ENCODE results near the gene ZCCHC3. TPM values are rescaled to one million over a fixed set of nuclear protein-coding genes. Genes with fewer than 3 reads are reported as not detected.

Gene ZCCHC3
- total RNA-seq, 2 experiments from 2014 or later, result 19.3 to 19.5 TPM

- no peak for TF ChIP-seq CTCF (IDR thresholded peaks at IDR 0.05)
- H3K27me3 Mint-ChIP-seq, result no peaks in the 10 kb centered on the region
- ChIA-PET CTCF (no interaction called here), POLR2A (no interaction called here)
- Histone ChIP-seq H3K9me3 (ENCODE audit: control insufficient read depth in 1 of 2, insufficient read depth in 1 of 2, low read length in 2 of 2) (no peaks in the 10 kb centered on the region), H3K36me3 (ENCODE audit: insufficient read depth, low read length) (peaks cover 7% of the 10 kb centered on the region), H3K4me3 (ENCODE audit: low read length) (no peak overlapping the region), H3K27ac (ENCODE audit: low read depth in 1 of 2, low read length in 2 of 2) (no peak overlapping the region), H3K4me1 (ENCODE audit: insufficient read depth, low read length) (no peaks in the 10 kb centered on the region), H3K27me3 (ENCODE audit: control insufficient read depth in 1 of 2, insufficient read depth in 2 of 2, low read length in 2 of 2) (no peaks in the 10 kb centered on the region)
- DNase-seq (no peak), ATAC-seq (ENCODE audit: poor library complexity) (no peak)
- peaks cover 6% of the 10 kb centered on the region for H3K36me3 Mint-ChIP-seq (ENCODE audit: low read depth)
- intact Hi-C loops (cut with DNase I, micrococcal nuclease), result no loop called here
- H3K4me1 Mint-ChIP-seq (ENCODE audit: low read depth), result no peaks in the 10 kb centered on the region
- H3K9me3 Mint-ChIP-seq, result no peaks in the 10 kb centered on the region
- H3K4me3 Mint-ChIP-seq, result no peak overlapping the region
- H3K27ac Mint-ChIP-seq, result no peak overlapping the region
Measured at GRCh38 chr20:276620-277495, 20.5 kb upstream of the ZCCHC3 start.

- intact Hi-C loops (cut with DNase I, micrococcal nuclease), result no loop called here
- ChIA-PET CTCF (no interaction called here), POLR2A (no interaction called here)
- no peaks in the 10 kb centered on the region for H3K9me3 ChIP-seq (ENCODE audit: control insufficient read depth in 1 of 2, insufficient read depth in 1 of 2, low read length in 2 of 2)
- peaks cover 7% of the 10 kb centered on the region for H3K36me3 ChIP-seq (ENCODE audit: insufficient read depth, low read length)
- H3K27me3 Mint-ChIP-seq, result no peaks in the 10 kb centered on the region
- DNase-seq (no peak), ATAC-seq (ENCODE audit: poor library complexity) (no peak)
- H3K4me1 Mint-ChIP-seq (ENCODE audit: low read depth), result no peaks in the 10 kb centered on the region
- no peak overlapping the region for H3K27ac Mint-ChIP-seq
- H3K27ac ChIP-seq (ENCODE audit: low read depth in 1 of 2, low read length in 2 of 2), result no peak overlapping the region
- H3K9me3 Mint-ChIP-seq, result no peaks in the 10 kb centered on the region
- H3K27me3 ChIP-seq (ENCODE audit: control insufficient read depth in 1 of 2, insufficient read depth in 2 of 2, low read length in 2 of 2), result no peaks in the 10 kb centered on the region
- no peaks in the 10 kb centered on the region for H3K4me1 ChIP-seq (ENCODE audit: insufficient read depth, low read length)
- H3K4me3 ChIP-seq (ENCODE audit: low read length), result no peak overlapping the region
- H3K4me3 Mint-ChIP-seq, result no peak overlapping the region
- H3K36me3 Mint-ChIP-seq (ENCODE audit: low read depth), result peaks cover 6% of the 10 kb centered on the region
- no peak for TF ChIP-seq CTCF (IDR thresholded peaks at IDR 0.05)
Measured at GRCh38 chr20:277496-277781, 19.9 kb upstream of the ZCCHC3 start.

GRCh38 chr20:278181-278580, 19.2 kb upstream of the ZCCHC3 start:
- ChIA-PET POLR2A (no interaction called here), CTCF (no interaction called here)
- Mint-ChIP-seq H3K9me3 (no peaks in the 10 kb centered on the region), H3K27ac (no peak overlapping the region), H3K27me3 (no peaks in the 10 kb centered on the region), H3K4me3 (no peak overlapping the region), H3K4me1 (ENCODE audit: low read depth) (no peaks in the 10 kb centered on the region), H3K36me3 (ENCODE audit: low read depth) (peaks cover 6% of the 10 kb centered on the region)
- ATAC-seq (ENCODE audit: poor library complexity) (no peak), DNase-seq (no peak)
- H3K27me3 ChIP-seq (ENCODE audit: control insufficient read depth in 1 of 2, insufficient read depth in 2 of 2, low read length in 2 of 2), result no peaks in the 10 kb centered on the region
- no peaks in the 10 kb centered on the region for H3K9me3 ChIP-seq (ENCODE audit: control insufficient read depth in 1 of 2, insufficient read depth in 1 of 2, low read length in 2 of 2)
- peaks cover 7% of the 10 kb centered on the region for H3K36me3 ChIP-seq (ENCODE audit: insufficient read depth, low read length)
- intact Hi-C loops (cut with DNase I, micrococcal nuclease), result no loop called here
- TF ChIP-seq CTCF (IDR thresholded peaks at IDR 0.05), result no peak
- H3K27ac ChIP-seq (ENCODE audit: low read depth in 1 of 2, low read length in 2 of 2), result no peak overlapping the region
- no peaks in the 10 kb centered on the region for H3K4me1 ChIP-seq (ENCODE audit: insufficient read depth, low read length)
- H3K4me3 ChIP-seq (ENCODE audit: low read length), result no peak overlapping the region
